K562 (cell line): ENCODE data around the gene KIF25.

Experiments used
- EZH2 ChIP-seq: IDR thresholded peaks from 2 replicates; pipeline ENCODE4 v1.6.1; 2012; ENCODE audit warnings: low read depth, mild to moderate bottlenecking, inconsistent platforms, low read length, borderline replicate concordance
- LEF1 ChIP-seq: fragments of 450-650 bp; IDR thresholded peaks from 2 replicates; pipeline ENCODE4 v1.6.1; 2016; ENCODE audit warnings: mild to moderate bottlenecking
- MAFK ChIP-seq: IDR thresholded peaks from 2 replicates; pipeline ENCODE4 v1.6.1; 2011; ENCODE audit warnings: low read length, improper control_type of control experiment
- TARDBP ChIP-seq: fragments of 450-650 bp; IDR thresholded peaks from 2 replicates; pipeline ENCODE4 v1.6.1; 2016
- TF ChIP-seq, protein P1 (sequence below): sonication (generic); formaldehyde crosslinking; IDR thresholded peaks from 2 replicates; pipeline ENCODE4 v1.8.1; 2023; ENCODE audit warnings: mild to moderate bottlenecking, missing genetic modification reagents

DNA sequence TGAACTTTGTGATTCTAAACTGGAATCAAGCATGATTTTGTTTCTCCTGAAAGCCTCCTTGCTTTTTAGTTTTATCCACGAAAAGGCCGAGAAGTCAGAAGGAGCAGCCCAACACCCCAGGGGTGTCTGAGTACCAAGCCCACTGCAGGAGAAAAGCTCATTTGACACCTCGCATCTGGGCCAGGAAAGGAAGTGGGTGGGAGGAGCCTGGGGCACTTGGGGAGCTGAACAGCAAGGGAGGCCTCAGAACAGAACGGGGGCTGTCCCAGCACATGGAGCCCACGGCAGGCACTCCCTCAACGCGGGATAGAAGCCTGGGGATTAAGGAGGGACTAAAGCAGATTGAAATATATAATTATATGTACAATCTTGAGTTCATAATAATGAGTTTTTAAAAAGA is 6.6 kb downstream of the KIF25 start:
- TF ChIP-seq EZH2, result no peak
- TF ChIP-seq LEF1, result no peak
- no peak for TF ChIP-seq TARDBP
- TF ChIP-seq, protein P1, sequence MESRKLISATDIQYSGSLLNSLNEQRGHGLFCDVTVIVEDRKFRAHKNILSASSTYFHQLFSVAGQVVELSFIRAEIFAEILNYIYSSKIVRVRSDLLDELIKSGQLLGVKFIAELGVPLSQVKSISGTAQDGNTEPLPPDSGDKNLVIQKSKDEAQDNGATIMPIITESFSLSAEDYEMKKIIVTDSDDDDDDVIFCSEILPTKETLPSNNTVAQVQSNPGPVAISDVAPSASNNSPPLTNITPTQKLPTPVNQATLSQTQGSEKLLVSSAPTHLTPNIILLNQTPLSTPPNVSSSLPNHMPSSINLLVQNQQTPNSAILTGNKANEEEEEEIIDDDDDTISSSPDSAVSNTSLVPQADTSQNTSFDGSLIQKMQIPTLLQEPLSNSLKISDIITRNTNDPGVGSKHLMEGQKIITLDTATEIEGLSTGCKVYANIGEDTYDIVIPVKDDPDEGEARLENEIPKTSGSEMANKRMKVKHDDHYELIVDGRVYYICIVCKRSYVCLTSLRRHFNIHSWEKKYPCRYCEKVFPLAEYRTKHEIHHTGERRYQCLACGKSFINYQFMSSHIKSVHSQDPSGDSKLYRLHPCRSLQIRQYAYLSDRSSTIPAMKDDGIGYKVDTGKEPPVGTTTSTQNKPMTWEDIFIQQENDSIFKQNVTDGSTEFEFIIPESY (CRISPR knock-in tag), result no peak
- TF ChIP-seq MAFK, result no peak
